HuH-7 (cell line): ENCODE data around the gene C2CD4B.
A peak's percentile ranks its signal among the peaks of the same experiment; 100 is the strongest.

ENCODE experiments used
- DNase-seq: peaks from one replicate; pipeline ENCODE4 v3.0.0; 2011; ENCODE audit warnings: low spot score

C2CD4B gene

DNA sequence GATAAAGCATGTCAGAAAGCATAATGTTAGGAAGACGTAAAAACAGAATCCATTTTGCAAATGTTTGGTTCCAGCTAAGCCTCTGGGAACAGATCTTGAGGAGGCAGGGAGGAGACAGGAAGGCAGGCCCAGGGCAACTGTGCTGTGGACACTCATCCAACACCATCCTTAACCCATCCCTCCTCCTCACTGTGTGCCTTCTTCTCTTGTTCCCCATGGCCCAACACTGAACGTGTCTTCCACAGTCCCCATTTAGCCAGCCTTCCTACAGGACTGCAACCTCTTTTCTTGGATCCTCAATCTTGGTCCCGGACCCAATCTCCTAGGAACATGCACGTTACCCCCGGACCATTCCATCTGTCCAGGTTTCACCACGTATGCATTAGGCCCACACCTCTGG, 15.4 kb downstream of the C2CD4B start:
- DNase-seq, result no peak

GRCh38 chr15:62147551-62147950, 17.5 kb downstream of the C2CD4B start:
- DNase-seq, result no peak

DNA sequence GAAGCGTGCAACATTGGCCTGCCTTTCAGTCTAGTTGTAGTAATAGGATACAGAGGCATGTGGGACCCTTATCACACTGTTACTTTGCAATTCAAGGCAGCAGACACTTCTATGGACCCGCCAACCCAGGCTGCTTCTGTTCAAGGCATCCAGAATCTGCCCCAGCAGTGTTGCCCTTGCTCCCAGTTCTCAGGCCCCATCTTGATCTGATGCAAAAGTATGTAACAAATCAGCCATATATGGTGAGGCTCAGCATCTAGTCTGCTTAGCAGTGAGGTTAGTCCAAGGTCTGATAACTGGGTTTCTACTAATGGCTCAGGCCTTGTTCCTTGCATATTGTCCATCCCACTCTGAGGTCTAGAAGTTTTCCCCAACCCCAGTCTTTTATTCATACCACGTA, 17.9 kb downstream of the C2CD4B start:
- no peak for DNase-seq

DNA sequence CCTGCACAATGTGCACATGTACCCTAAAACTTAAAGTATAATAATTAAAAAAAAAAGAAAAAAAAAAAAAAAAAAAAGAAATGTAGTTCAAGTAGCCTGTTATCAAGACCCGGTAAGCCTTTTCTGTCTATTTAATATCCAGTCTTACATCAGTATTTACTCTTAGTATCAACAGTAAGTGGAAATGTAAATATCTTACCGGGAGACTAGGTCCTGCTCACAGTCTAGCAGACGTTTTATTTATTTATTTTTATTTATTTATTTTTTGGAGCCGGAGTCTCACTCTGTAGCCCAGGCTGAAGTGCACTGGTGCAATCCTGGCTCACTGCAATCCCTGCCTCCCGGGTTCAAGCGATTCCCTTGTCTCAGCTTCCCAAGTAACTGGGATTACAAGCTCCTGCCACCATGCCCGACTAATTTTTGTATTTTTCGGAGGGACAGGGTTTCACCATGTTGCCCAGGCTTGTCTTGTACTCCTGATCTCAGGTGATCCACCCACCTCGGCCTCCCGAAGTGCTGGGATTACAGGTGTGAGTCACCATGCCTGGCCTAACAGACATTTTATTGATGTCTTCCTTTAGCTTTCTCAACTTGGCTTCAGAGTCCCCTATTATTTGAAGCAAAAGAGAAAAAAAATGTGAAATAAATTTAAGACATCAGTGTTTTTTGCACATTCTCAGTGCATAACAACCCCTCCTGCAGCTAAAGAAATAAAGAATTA, 19.9 kb downstream of the C2CD4B start:
- DNase-seq, result no peak

DNA sequence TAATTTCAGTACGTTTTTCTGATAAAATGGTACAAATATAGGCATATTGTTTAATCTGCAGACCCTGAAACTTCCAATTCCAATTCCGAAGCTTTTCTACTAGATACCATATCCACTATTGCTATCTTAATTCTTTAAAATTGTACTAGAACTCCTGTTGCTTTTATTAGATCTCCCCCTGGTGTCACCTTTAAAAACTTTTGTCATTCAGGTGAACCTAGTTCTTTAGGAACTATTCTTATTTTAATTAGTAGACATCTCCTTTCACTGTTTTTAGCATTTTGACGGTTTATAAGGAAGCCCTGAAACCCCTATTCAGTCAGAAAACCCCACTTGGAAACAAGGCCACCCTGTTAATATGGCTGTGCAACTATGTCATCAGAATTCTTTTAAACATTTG, 22.3 kb downstream of the C2CD4B start:
- DNase-seq, result no peak

GRCh38 chr15:62141643-62142588, 23.2 kb downstream of the C2CD4B start:
- DNase-seq, result no peak

DNA sequence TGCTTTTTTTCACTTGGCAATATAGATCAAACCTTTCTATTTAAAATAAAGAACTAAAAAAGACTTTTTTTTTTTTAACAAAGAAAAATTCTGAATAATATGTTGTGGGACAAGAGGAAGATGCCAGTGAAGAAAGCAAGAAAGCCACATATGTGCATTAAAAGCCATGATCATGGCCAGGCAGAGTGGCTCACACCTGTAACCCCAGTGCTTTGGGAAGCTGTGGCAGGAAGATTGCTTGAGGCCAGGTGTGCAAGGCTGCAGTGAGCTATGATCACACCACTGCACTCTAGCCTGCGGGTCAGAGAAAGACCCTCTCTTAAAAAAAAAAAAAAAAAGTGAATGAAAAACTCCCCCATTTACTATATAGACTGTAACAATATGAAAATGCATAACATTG, 23.9 kb downstream of the C2CD4B start:
- no peak for DNase-seq

DNA sequence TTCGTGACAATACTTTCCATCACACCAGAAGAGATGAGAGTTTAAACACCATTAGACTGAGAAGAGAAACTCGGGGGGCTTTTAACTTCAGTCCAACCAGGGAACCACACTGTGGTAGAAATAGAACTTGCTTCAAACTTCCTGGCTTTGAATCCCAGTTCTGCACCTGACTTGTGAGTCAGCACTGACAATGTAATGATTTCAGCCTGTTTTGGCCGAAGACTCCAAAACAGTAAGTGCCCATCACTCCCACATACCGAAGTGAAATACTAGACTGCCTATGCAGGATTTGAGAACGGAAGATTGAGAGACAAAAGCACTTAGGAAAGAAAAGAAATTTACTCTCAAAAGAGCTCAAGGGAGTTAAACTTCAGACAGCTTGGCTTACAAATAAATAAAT, 27.0 kb downstream of the C2CD4B start:
- DNase-seq, result no peak

- no peak for DNase-seq
Observed at GRCh38 chr15:62136911-62137865, 27.9 kb downstream of the C2CD4B start.

DNA sequence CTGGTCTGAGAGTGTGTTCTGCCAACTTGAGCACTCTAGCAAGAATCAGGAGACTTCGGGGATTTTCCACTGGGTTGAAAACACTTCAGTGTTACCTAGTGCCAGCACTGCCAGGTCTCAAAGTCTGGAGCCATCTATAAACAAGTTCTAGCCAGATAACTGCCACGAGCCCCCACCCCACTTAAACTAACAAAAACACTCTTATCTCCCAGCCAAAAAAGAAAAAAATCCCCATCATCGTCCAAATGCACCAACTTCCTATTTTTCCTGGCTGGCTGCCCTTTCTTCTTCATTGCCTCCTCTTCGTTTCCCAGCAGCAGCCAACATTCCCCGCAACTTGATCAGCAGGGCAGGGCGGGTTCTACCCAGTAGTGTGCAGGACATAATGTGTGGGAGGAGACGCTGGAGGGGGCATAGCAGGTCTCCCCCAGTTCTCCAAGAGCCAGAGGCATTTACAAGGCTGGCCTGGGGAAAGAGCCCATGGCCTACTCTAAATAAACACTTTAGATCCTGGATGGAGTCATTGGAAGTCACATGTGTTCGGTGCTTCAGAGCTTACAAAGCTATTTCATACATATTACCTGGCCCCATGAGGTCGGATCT, 29.5 kb downstream of the C2CD4B start:
- DNase-seq, result no peak

DNA sequence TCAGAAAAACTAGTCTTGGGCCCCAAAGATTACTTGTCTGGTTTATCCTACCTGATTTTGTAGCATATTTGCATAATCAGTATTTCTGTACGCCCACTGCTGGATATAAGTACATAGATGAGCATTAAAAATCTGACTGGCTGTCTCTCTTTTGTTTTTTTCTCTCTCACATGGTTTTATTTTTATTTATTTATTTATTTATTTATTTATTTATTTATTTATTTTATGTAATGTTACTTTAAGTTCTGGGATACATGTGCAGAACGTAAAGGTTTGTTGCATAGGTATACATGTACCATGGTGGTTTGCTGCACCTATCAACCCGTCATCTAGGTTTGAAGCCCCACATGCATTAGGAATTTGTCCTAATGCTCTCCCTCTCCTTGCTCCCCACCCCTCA, 31.9 kb downstream of the C2CD4B start:
- DNase-seq, result no peak

GRCh38 chr15:62128916-62129315, 36.2 kb downstream of the C2CD4B start:
- no peak for DNase-seq

DNA sequence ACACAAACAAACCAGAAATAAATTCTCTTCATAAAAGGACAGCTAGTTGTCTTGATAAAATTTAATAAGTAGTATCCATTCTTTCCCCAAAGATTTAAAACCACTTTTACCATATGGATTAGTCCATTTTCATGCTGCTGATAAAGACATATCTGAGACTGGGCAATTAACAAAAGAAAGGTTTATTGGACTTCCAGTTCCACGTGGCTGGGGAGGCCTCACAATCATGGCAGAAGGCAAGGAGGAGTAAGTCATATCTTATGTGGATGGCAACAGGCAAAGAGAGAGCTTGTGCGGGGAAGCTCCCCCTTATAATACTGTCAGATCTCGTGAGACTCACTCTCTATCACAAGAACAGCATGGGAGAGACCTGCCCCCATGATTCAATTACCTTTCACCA, 38.7 kb downstream of the C2CD4B start:
- no peak for DNase-seq

DNA sequence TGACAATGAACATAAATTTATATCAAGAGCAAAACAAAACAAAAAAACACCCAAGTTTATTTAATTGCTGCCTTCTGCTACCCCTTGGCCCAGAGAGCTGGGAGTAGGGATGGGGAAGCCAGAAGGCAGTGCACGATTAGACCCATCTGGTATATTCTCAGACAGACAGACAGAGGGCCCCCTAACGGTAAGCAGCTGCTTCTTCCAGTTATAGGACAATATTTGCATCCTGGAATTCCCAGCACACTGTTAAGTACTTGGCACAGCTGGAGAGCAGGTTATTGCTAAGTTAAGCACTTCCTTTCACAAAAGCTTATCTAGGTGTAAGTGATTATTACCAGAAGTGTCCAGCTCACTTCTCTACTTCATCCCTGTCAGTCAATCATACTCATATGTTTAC, 39.3 kb downstream of the C2CD4B start:
- peak; percentile 20 for DNase-seq

DNA sequence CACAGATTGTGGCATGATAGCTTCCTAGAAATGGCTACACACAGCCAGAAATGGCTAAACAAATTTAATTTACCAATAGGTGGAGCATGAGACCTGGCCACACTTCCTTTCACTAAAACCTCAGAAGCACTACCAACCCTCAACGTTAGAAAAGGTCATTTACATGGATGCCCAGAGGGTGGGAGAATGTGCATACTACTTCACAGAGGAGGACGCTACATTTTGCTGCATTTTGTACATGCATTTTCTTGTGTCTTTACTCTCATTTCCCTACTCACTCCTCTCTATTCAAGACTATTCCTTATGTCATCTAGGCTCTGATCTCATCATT, 40.1 kb downstream of the C2CD4B start:
- no peak for DNase-seq

- no peak for DNase-seq
Observed at GRCh38 chr15:62124176-62124972, 40.7 kb downstream of the C2CD4B start.

GRCh38 chr15:62122249-62122648, 42.8 kb downstream of the C2CD4B start:
- no peak for DNase-seq

- no peak for DNase-seq
Observed at GRCh38 chr15:62121273-62122015, 43.6 kb downstream of the C2CD4B start.

- no peak for DNase-seq
Observed at GRCh38 chr15:62120776-62121175, 44.3 kb downstream of the C2CD4B start.

DNA sequence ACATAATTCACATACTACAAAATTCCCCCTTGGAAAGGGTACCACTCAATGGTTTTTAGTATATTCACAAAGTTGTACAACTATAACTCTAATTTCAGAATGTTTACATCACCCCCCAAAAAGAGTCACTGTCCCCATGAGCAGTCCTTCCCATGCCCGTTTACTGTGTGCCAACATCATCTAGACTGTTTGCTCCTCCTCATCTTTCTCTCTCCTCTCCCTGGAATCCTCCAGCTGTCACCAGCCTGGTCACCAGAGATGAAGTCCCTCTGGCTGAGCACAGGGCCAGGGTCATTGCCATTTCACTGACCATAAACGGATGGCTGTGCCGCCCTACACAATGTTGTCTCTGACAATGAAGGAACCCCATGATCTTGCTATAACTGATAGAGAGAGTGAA, 45.2 kb downstream of the C2CD4B start:
- no peak for DNase-seq
